ENCODE results near the gene FTL.

FTL gene

DNA sequence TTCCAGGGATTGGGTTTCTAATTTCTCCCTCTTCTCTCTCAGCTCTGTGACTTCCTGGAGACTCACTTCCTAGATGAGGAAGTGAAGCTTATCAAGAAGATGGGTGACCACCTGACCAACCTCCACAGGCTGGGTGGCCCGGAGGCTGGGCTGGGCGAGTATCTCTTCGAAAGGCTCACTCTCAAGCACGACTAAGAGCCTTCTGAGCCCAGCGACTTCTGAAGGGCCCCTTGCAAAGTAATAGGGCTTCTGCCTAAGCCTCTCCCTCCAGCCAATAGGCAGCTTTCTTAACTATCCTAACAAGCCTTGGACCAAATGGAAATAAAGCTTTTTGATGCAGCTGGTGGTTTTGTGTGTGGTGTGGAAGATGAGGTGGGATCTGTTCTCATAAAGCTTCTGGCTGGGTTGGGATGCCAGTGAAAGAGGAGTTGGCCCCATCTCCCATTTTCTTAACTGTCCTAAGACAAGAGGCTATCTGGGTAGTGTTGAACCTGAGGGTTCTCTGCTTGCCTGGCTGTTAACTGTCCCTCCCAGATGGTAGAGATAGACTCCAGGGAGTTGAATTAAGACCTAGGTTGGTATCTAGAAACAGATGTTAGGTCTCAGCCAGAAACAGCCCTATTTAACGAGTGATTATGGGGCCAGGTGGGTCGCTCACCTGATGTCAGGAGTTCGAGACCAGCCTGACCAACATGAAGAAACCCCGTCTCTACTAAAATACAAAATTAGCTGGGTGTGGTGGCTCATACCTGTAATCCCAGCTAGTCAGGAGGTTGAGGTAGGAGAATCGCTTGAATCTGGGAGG lies 1.6 kb downstream of the FTL start:
- peak; percentile 23 for DNase-seq

DNA sequence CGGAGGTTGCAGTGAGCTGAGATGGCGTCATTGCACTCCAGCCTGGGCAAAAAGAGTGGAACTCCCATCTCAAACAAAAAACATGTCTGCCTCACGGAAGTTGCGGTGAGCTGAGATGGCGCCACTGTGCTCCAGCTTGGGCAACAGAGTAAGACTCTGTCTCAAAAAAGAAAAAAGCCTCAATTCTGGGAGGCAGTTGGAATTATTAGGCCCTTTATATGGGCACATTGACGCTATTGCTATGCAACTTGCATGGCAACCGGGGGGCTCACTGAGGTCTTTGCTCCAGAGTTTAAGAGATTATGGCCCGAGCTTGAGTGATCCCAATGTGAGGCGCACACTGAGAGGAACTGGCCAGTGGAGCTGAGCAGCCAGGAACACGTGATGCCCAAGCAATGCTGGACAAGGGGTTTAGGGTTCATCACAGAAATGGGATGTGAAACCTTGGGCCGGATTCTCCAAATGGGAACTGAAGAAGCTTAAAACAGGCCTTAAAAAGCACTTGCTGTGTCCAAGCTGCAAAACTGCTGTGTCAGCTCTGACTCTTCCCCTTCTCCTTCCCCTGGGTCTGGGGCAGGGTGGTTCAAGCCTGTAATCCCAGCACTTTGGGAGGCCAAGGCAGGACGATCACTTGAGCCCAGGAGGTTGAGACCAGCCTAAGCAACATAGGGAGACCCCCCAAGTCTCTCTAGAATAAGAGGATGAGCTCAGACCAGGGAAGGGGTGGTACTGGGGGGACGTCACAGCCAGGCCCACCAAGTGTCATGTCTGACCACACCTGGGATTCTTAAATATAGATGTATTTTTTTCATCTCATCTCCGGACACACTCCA lies 2.5 kb downstream of the FTL start:
- peak; percentile 40 for DNase-seq

DNA sequence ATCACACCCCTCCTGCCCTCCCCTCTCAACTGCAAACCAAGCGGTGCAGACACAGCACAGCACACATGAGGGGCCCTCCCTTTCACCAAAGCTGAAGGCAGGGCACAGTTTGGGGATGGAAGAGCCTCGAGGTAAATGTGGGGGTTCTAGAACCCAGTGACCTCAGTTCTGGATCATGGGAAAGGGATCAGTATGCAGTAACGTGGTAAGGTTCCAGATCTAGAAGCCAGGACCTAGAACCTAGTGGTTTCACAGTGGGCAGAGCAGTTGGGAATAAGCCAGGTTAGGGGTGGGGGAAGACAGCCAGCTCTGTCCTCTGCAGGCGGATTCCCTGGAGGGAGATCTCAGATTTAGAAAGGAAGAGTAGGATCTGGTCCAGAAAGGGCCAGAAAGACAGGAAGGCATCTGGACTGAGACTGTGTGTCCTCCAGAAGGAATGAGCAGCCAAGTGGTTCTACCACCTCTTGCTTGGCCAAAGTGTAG lies 3.1 kb downstream of the FTL start:
- peak; percentile 45 for DNase-seq

DNA sequence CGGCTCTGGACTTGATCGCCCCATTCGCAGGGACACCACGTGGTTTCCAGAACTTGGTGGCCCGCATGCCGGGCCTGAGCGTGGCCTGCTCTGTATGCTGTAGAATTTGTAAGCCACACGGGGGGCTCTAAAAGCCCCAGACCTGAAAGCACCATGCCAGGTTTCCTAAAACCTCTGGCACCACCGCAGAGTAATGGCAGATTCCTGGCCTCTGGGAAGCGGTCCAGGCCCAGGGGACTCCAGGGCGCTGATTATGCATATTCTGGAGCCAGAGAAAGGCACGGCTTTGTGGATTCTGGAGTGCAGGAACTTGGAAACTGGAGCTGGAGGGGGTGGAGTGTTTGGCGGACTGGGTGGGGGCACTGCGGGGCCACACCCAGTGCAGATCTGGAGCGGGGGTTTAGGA lies 3.7 kb downstream of the FTL start:
- no peak for DNase-seq

DNA sequence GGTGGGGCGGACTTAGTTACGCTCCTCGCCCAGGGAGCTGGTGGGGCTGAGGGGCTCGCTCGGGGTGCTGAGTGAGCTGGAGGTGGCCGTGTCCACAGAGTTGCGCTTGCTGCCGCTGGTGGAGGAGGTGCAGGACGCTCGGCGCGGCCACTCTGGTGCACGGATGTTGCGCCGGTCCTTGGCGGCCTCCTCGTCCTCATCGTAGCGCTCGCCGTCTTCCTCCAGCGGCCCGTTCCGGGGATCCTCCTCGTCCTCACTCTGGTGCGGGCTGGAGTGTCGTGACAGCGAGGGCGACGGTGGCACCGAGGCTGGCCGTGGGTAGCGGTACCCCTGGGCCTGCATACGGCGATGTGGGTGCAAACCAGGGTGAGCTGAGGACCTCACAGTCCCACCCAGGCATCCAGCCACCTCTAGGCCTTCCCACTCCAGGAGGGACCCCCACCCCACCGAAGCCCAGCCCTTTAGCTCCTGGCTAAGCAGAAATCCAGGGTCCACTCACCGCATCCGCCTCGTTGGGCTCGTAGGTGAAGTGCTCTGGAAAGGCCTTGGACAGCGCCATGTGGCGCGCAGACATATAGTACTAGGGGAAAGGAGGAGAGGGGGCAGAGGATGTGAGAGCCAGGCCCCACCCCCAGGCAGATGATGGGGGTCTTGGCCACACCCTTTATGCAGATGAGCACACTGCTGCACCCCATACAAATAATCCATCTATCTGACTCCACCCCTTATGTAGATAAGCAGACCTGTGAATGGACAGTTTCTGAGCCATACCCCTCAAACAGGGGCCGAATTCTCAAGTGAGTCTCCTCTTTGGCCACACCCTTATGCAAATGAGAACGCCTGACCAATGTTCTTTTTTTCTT lies 4.4 kb downstream of the FTL start:
- peak; percentile 35 for DNase-seq

DNA sequence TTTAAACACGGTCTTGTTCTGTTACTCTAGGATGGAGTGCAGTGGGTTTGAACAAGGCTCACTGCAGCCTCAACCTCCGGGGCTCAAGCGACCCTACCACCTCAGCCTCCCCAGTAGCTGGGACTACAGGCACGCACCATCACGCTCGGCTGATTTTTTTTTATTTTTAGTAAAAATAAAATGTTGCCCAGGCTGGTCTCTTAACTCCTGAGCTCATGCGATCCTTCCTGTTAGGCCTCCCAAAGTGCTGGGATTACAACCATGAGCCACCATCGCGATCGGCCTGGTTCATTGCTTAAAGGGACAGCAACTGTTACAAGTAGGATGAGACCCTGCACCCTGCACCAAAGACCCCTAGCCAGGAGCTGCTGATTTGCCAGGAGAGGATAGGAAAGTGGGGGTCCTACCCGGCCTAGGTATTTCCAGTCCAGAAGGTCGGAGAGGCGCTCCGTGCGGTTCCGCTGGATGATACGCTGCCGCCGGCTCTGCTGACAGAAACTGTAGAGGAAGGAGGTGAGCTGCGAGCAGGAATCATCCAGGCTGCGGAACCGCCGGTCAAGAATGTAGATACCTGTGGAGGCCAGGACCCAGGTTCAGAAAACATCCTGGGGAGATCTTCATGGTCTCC lies 5.1 kb downstream of the FTL start:
- DNase-seq: no peak

DNA sequence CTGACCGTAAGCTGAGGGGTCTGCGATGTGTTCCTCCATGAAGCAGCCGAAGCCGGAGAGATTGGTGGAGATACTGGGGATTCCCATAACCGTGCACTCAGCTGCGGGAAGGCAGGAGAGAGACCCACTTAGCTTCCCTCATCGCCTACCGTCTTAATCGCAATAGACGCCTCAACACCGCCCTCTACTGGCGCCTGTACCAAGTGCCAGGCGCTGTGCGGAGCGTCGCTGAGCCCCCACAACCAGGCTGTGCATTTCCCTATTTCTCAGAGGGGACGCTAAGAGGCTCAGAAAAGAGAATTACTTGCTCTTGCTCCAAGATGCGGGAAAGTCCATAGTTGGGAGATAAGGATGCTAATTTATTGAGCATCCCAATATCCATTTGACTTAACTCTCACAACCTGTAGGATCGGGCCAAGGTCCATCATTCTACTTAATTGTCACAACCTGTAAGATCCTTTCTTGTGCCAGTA lies 5.8 kb downstream of the FTL start:
- DNase-seq: peak; percentile 92

DNA sequence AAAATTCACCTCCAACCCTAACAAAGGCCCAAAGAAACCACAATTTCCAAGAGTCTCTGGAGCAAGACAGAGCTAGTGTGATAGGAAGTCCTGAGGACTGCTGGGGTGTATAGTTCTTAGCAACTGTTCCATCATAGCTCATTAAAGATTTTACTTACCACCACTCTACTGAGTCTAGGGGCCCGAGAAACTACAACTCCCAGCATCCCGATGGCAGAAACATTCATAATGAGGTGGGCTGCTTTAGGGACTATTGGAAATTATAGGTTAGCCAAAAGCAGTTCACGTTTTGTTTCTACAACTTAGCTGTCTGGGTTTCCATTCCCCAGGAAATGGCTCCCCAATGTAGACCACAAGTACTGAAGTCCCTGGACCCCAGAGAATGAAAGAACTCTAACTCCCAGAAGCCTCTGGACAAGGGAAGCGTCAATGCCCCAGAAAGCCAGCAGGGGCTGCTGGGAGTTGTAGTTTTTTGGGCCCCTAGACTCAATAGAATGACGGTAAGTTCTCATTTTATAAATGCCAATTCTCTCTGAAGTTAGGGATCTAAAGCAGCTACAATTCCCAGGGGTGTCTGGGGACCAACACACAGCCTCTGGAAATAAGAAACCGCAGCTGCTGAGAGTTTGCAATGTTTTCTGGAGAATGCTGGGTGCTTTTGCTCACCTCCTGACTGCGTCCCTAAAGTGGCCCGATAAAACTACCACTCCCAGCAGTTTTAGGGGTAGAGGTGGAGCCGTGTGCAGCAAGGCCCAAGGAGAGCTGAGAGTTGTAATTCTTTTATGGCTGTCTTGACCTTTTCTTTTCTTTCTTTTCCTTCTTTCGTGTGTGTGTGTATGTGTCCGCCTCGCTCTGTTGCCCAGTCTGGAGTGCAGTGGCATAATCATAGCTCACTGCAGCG lies 11.1 kb downstream of the FTL start:
- peak; percentile 55 for DNase-seq

DNA sequence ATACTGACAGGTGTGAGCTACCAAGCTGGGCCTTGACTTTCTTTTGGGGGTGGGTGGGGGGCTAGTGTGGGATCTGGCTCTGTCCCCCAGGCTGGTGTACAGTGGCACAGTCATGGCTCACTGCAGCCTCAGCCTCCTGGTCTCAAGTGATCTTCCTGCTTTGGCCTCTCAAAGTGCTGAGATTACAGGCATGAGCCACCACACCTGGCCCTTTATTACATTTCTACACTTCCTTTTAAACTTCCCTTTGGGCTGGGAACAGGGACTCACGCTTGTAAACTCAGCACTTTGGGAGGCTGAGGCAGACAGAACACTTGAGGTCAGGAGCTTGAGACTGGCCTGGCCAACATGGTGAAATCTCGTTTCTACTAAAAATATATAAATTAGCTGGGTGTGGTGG lies 12.0 kb downstream of the FTL start:
- no peak for DNase-seq

DNA sequence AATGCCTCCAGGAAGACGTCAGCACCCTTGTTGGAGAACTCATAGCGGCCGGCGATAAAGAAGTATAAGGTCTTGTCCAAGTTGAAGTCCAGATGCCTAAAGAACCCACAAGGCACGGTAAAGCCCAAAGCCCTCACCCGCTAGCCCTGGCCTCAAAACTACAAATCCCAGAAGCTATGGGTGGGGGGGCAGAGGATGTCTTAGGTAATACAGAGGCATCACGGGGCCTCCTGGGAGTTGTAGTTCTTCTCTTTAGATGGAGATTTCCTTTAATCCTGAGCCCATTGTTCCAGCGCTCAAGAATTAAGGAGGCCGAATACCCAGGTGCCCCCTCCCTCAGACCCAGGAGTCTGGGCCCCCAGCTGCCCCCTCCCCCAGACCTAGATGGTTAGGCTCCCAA lies 17.2 kb downstream of the FTL start:
- DNase-seq: peak; percentile 43

DNA sequence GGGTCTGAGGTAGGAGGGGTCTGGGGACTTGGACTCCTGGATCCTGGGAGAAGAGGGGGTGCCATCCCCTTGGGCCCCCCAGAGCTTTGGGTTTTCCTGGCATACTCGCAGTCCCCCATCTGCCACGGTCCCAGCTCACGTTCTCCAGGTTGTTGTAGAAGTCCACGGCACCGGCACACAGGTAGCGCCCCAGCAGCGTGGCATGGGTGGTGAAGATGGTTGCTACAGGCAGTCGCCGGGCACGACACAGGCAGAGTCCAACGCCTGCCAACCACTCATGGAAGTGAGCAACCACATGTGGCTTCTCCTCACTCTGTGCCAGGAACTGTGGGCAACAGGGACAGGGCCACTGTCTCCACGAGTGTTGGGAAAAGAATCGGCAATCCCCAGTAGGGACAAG lies 20.6 kb downstream of the FTL start:
- no peak for DNase-seq

DNA sequence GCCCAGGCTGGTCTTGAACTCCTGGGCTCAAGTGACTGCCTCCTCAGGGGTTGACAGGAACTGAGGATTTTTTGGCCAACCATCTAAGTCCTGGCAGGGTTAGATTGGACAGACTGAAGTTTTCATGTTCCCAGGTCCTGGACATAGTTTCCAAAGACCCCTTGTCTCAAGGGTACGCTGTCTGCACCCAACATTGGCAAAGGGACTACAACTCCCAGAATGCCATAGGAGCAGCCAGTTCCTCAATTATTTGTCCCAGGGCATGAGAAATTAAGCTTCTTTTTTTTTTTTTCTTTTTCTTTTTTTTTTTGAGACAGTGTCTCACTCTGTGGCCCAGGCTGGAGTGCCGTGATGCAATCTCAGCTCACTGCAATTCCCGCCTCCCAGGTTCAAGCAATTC lies 21.1 kb downstream of the FTL start:
- DNase-seq: no peak

DNA sequence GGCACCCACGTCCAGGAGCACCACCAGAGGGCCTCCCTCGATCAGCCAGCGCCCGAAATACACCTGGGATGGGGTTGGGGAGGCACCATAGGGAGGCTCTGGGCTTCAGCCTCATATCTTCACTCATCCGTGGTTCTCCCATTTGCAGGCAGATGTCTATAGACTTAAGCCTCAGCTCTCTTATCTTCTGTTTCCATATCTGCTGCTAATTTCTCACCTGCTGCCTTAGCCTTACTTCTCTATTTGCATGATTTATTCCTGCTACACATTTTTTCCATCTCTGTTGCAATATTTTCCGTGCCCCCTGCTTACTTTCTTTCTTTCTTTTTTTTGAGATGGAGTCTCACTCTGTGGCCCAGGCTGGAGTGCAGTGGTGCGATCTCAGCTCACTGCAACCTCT lies 22.2 kb downstream of the FTL start:
- no peak for DNase-seq

DNA sequence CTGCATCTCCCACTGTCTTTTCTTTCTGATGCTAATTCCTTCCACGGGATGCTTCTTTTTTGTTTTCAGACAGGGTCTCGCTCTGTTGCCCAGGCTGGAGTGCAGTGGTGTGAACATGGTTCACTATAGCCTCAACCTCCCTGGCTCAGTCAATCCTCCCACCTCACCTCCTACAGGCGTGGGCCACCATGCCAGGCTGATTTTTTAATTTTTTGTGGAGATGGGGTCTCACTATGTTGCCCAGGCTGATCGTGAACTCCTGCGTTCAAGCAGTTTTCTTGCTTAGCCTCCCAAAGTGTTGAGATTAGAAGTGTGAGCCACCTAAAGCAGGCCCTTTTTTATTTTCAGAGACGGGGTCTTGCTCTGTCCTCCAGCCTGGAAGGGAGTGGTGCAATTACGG lies 23.2 kb downstream of the FTL start:
- DNase-seq: no peak

DNA sequence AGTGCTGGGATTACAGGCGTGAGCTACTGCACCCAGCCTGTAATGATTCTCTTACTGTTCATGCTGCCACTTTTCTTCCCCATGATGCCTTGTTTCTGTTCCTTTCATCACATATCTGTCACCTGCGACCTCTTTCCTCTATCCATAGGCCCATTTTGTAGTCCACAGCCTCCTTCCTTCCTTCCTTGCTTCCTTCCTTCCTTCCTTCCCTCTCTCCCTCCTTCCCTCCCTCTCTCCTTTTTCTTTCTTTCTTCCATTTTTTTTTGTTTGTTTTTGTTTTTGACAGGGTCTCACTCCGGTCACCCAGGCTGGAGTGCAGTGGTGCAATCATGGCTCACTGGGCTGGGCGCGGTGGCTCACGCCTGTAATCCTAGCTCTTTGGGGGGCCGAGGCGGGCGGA lies 23.8 kb downstream of the FTL start:
- no peak for DNase-seq

DNA sequence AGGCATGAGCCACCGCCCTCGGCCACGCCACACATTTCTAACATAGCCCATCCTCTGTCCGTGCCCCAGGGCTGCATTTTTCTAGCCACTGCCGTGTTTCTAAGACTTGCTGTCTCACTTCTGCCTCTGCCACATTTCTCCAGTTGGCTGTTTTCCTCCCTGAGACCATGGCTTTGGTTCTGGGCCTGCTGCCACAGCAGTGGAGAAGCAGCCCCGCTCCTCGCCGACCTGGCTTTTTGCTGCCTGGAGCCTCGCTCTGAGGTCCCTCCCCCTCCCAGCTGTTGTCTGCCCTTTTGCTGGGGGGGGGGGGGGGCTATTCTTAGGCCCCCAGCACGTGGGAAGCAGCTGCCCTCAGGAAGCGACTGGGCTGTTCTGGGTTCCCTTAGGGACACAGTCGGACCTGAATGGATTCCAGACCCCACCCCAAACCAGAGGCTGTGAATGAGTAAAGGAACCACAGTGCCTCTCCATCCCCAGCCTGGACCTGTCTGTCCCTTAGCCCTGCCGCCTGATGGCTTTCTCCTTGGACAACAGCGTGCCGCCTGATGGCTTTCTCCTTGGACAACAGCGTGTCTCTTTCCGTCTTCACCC lies 24.7 kb downstream of the FTL start:
- DNase-seq: no peak

DNA sequence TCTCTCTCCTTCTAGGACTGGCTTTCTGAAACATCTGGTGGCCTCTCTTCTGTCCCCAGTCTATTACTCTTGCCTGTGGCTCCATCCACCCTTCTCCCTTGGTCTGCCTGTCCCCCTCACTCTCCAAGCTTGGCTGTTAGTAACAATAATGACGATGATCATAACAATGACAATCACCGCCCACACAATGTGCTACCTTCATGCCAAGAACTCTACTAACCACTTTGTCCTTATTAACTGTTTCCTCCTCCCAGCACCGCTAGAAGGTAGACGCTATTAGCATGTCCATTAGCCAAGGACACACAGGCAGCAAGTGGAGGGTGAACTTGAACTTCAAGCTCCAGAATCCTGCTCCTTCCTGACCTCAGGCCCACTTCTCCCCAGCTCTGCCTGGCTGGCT lies 25.3 kb downstream of the FTL start:
- no peak for DNase-seq

DNA sequence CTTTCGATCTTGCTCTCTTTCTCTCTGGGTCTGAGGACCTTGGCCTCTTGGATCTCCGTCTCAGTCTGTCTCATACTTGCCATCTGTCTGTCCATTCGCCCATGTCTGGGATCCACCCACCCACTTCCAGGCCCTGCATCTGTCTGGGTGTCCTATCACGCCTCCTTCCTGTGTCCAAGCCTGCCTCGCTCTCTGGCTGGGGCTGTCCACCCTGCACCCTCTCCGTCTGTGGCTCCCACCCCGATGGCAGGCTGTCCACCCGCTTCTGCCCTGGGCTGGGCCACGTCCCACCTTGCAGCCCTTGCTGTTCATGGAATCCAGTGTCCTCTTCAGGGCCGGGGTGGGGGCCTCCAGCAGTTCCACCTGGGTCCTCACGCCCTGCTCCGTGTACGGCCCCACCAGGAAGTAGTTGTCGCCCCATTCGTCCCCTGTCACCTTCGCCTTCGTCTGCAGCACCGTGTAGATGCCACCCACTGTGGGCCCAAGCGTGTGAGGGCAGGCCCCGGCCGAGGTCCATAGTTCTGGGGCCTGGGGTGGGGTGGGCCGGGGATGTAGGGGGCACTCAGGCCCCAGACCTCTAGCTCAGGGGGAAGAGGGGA lies 26.0 kb downstream of the FTL start:
- DNase-seq: no peak

DNA sequence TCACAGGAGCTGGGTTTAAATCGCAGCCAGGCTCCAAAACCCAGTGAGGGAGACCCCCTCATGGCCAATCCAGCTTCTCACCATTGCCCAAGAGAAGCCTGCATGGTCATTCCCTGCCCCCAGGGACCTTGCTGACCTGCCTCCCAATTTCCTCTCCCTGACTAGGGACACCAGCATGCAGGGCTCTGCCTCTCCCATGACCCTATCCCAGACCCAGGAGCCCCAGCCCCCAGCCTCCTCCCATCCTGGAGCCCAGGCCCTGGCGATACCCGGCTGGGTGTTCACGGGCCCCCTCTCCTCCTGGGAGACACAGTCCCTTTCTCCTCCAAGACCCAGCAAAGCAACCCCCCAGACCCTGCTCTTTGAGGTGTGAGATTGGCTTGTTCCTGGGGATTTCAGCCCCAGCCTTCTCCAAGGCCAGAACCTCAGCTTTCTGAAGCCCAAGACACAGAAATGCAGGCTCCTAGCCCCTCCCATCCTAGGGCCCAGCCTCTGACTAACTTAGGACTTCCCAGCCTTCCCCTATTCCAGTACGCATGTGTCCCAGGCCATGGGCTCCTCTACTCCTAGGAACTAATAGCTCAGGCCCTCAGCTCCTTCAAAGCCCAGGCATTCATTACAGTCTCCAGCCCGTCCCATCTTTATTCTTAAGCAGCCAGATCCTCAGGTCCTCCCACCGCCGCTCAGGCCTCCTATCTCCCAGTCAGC lies 26.9 kb downstream of the FTL start:
- peak; percentile 45 for DNase-seq

DNA sequence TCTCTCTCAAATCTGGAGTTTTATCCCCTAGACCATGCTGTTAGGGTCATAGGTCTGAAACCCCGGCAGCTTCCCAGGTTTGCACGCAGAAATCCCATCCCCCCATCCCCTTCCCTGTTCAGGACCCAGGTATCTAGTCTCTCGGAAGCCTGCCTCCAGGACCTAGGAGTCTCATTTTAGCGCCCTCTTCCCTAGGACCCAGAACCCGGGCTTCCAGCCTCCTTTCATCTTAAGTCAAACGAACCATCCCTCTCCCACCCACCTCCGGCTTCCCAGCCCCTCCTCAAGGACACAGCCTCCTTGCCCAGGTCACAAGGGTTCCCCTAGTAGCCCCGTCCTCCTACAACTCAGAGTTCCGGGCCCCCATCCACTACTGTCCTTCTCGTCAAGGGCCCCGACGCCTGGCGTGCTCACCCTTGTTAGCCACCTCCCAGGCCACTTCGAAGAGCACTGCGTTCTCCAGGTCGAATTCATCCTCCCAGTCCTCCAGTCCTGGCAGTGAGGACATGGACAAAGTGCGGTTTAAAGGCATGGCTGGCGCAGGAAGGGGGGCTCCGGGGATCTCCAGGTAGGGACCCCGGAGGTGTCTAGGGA lies 27.6 kb downstream of the FTL start:
- DNase-seq: peak; percentile 84

Data from DMS53 (cell line).